Colonic mucosa (tissue), 4 donors: ENCODE data around the gene JAKMIP2. TPM values are rescaled to one million over a fixed set of nuclear protein-coding genes. Genes with fewer than 3 reads are reported as not detected.

ENCODE experiments used
- DNase-seq: peaks from one replicate; pipeline ENCODE4 v3.0.0-alpha.2; 2020
- H3K27ac ChIP-seq: fragments of 200-600 bp; one replicate; pipeline ENCODE4 v1.8.0; 2021
- H3K27me3 ChIP-seq: fragments of 200-600 bp; one replicate; pipeline ENCODE4 v1.8.0; 2021
- H3K36me3 ChIP-seq: fragments of 200-600 bp; one replicate; pipeline ENCODE4 v1.8.0; 2021
- H3K4me1 ChIP-seq: fragments of 200-600 bp; one replicate; pipeline ENCODE4 v1.8.0; 2021; ENCODE audit warnings: mild to moderate bottlenecking
- H3K4me3 ChIP-seq: fragments of 200-600 bp; one replicate; pipeline ENCODE4 v1.8.0; 2021
- H3K9ac ChIP-seq, 2 donors: one replicate each; pipeline ENCODE4 v1.7.0; 2013; ENCODE audit warnings: control low read depth in 2 of 2, low read depth in 2 of 2, low read length in 2 of 2
- H3K9me3 ChIP-seq: fragments of 200-600 bp; one replicate; pipeline ENCODE4 v1.8.0; 2021
- intact Hi-C: fragments of 100-400 bp; cut with DNase I; formaldehyde crosslinking; loops from one replicate; pipeline ENCODE4 v1.14.1; 2022
- total RNA-seq, 2 donors: library from RNA; stranded (reverse); fragmentation: NEBNext Ultra II Directional in 1 of 2; extraction: Animal tissue kit (Norgen Biotek cat#: 25700) in 1 of 2; gene quantifications; one replicate each; pipeline ENCODE4 v1.2.1, GENCODE V29; 2021
- TF ChIP-seq, protein P1 (sequence below): fragments of 200-600 bp; IDR thresholded peaks from one replicate; pipeline ENCODE4 v1.8.0; 2022; ENCODE audit warnings: antibody characterized with exemption, mild to moderate bottlenecking
- donor health status: healthy.
- donor health status: DM: no; HTN: no; CAD: no.
- donor health status: DM: no; HTN: no; CAD: no.

Gene JAKMIP2
- total RNA-seq, 2 donors from 2014 or later = 0.17 to 1.3 TPM

DNA sequence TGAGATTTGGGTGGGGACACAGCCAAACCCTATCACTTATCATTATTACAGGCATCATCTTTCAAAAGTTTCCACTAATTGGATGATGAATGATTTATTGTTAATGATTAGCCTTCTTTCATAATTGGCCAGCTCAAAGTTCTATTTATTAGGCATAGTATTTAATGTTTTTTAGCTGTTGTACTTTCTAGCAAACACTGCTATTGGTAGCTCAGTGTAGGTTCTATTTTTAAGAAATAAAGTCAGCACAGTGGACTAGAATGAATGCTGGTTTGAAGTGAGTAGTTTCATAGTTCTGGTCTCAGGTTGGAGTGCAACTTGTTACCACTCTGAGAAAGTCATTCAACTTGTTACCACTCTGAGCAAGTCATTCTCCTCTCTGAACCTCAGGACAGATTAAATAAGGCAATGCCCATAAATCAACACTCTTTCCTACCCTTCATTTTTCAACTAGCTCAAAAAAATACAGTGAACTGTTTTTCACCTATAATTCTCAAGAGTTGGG lies 46.9 kb downstream of the JAKMIP2 start:
- intact Hi-C loops = no loop called here
- no peak overlapping the region for H3K4me3 ChIP-seq
- no peaks in the 10 kb centered on the region for H3K27me3 ChIP-seq
- H3K36me3 ChIP-seq = no peaks in the 10 kb centered on the region
- TF ChIP-seq, protein P1, sequence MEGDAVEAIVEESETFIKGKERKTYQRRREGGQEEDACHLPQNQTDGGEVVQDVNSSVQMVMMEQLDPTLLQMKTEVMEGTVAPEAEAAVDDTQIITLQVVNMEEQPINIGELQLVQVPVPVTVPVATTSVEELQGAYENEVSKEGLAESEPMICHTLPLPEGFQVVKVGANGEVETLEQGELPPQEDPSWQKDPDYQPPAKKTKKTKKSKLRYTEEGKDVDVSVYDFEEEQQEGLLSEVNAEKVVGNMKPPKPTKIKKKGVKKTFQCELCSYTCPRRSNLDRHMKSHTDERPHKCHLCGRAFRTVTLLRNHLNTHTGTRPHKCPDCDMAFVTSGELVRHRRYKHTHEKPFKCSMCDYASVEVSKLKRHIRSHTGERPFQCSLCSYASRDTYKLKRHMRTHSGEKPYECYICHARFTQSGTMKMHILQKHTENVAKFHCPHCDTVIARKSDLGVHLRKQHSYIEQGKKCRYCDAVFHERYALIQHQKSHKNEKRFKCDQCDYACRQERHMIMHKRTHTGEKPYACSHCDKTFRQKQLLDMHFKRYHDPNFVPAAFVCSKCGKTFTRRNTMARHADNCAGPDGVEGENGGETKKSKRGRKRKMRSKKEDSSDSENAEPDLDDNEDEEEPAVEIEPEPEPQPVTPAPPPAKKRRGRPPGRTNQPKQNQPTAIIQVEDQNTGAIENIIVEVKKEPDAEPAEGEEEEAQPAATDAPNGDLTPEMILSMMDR = no peak
- H3K27ac ChIP-seq = no peak overlapping the region
- H3K9me3 ChIP-seq = no peaks in the 10 kb centered on the region
- H3K4me1 ChIP-seq = no peaks in the 10 kb centered on the region
- DNase-seq = no peak
- H3K9ac ChIP-seq = no peak overlapping the region

- no peak for DNase-seq
- H3K4me1 ChIP-seq = no peaks in the 10 kb centered on the region
- TF ChIP-seq, protein P1 = no peak
- no peaks in the 10 kb centered on the region for H3K9me3 ChIP-seq
- no peak overlapping the region for H3K9ac ChIP-seq
- H3K4me3 ChIP-seq = no peak overlapping the region
- H3K27me3 ChIP-seq = no peaks in the 10 kb centered on the region
- intact Hi-C loops = no loop called here
- no peak overlapping the region for H3K27ac ChIP-seq
- H3K36me3 ChIP-seq = no peaks in the 10 kb centered on the region
Observed at GRCh38 chr5:147734894-147735293, 47.6 kb downstream of the JAKMIP2 start.

- intact Hi-C loops = no loop called here
- Histone ChIP-seq H3K27me3 (no peaks in the 10 kb centered on the region), H3K4me1 (no peaks in the 10 kb centered on the region), H3K36me3 (no peaks in the 10 kb centered on the region), H3K9ac (no peak overlapping the region), H3K4me3 (no peak overlapping the region), H3K9me3 (no peaks in the 10 kb centered on the region), H3K27ac (no peak overlapping the region)
- DNase-seq = no peak
- TF ChIP-seq, protein P1 = no peak
Observed at GRCh38 chr5:147733075-147733474, 49.5 kb downstream of the JAKMIP2 start.

DNA sequence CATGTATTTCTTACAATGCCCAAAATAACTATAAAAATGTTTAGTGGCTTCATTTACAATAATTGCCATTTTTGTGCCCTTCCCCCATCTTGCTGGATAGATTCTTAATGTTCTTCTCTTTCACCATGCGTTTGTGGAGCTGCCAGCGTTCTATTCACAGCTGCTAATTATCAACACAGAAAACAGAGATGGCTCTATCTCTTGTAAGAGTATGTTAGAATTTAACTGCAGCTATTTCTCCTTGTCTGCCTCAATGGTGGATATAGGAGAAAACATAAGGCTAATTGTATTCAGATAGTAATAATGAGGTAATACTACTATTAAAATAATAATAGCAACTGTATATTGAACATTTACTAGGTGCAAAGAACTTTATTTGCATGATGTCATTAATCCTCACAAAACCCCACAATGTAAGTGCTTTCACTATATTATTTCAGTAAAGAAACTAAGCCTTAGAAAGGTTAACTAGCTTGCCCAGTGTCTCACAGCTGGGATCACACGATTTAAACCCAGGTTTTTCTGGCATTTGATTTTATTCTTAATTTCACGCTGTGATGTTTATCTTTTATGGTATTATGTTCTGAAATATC lies 50.1 kb downstream of the JAKMIP2 start:
- intact Hi-C loops = no loop called here

GRCh38 chr5:147731431-147732290 lies 50.9 kb downstream of the JAKMIP2 start:
- Histone ChIP-seq H3K27ac (no peak overlapping the region), H3K4me1 (no peaks in the 10 kb centered on the region), H3K9me3 (no peaks in the 10 kb centered on the region), H3K27me3 (no peaks in the 10 kb centered on the region), H3K36me3 (no peaks in the 10 kb centered on the region), H3K9ac (no peak overlapping the region), H3K4me3 (no peak overlapping the region)
- DNase-seq = no peak
- TF ChIP-seq, protein P1 = no peak
- intact Hi-C loops = no loop called here

More for the DNA sequence above, 50.1 kb downstream of the JAKMIP2 start:
- no peaks in the 10 kb centered on the region for H3K27me3 ChIP-seq
- H3K4me1 ChIP-seq = no peaks in the 10 kb centered on the region
- H3K36me3 ChIP-seq = no peaks in the 10 kb centered on the region
- no peaks in the 10 kb centered on the region for H3K9me3 ChIP-seq
- TF ChIP-seq, protein P1 = no peak
- no peak overlapping the region for H3K9ac ChIP-seq
- no peak for DNase-seq
- H3K27ac ChIP-seq = no peak overlapping the region
- no peak overlapping the region for H3K4me3 ChIP-seq
